ENCODE results near the gene PRKCSH.

GRCh38 chr19:11479898-11480714 lies 44.7 kb downstream of the PRKCSH start:
- TF ChIP-seq, protein P1, sequence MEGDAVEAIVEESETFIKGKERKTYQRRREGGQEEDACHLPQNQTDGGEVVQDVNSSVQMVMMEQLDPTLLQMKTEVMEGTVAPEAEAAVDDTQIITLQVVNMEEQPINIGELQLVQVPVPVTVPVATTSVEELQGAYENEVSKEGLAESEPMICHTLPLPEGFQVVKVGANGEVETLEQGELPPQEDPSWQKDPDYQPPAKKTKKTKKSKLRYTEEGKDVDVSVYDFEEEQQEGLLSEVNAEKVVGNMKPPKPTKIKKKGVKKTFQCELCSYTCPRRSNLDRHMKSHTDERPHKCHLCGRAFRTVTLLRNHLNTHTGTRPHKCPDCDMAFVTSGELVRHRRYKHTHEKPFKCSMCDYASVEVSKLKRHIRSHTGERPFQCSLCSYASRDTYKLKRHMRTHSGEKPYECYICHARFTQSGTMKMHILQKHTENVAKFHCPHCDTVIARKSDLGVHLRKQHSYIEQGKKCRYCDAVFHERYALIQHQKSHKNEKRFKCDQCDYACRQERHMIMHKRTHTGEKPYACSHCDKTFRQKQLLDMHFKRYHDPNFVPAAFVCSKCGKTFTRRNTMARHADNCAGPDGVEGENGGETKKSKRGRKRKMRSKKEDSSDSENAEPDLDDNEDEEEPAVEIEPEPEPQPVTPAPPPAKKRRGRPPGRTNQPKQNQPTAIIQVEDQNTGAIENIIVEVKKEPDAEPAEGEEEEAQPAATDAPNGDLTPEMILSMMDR (IDR thresholded peaks at IDR 0.05; ENCODE audit: low read length), result no peak
- no peak for TF ChIP-seq EZH2 (IDR thresholded peaks at IDR 0.05; ENCODE audit: borderline replicate concordance, low read length)
